RWPE2 (cell line): ENCODE results near the gene HYKK.
A peak's percentile ranks its signal among the peaks of the same experiment; 100 is the strongest.
"Not testable (repeated sequence)": the region's sequence is repeated elsewhere in the genome, so short reads cannot be mapped to it uniquely, and the experiment has no call there.

Source experiments
- ATAC-seq: fragments of 200-7000 bp; cut with Tn5 transposase; 3 replicates; pipeline ENCODE4 v1.9.1; 2021; ENCODE audit warnings: low read depth
- DNase-seq: peaks from one replicate; pipeline ENCODE4 v3.0.0-alpha.2; 2020; ENCODE audit warnings: low spot score
- H3K27ac ChIP-seq: fragments of 450-650 bp; 2 replicates; pipeline ENCODE4 v1.5.1; 2017; ENCODE audit warnings: mild to moderate bottlenecking; ENCODE audit not compliant: poor library complexity, severe bottlenecking
- H3K27me3 ChIP-seq: fragments of 250-450 bp; sonication (Bioruptor Pico); 2 replicates; pipeline ENCODE4 v1.5.1; 2021; ENCODE audit warnings: mild to moderate bottlenecking, moderate library complexity; ENCODE audit not compliant: insufficient read depth, poor library complexity, severe bottlenecking
- H3K36me3 ChIP-seq: fragments of 250-450 bp; sonication (Bioruptor Pico); 2 replicates; pipeline ENCODE4 v1.5.1; 2020; ENCODE audit warnings: low read depth, mild to moderate bottlenecking, moderate library complexity
- H3K4me1 ChIP-seq: fragments of 250-450 bp; sonication (Bioruptor Pico); 2 replicates; pipeline ENCODE4 v1.5.1; 2021; ENCODE audit warnings: mild to moderate bottlenecking, moderate library complexity; ENCODE audit not compliant: insufficient read depth, poor library complexity, severe bottlenecking
- H3K4me3 ChIP-seq: fragments of 250-450 bp; sonication (Bioruptor Pico); 2 replicates; pipeline ENCODE4 v1.5.1; 2021; ENCODE audit warnings: mild to moderate bottlenecking, moderate library complexity; ENCODE audit not compliant: severe bottlenecking
- H3K9me3 ChIP-seq: fragments of 250-450 bp; sonication (Bioruptor Pico); 2 replicates; pipeline ENCODE4 v1.5.1; 2021; ENCODE audit warnings: mild to moderate bottlenecking, moderate library complexity; ENCODE audit not compliant: severe bottlenecking
- CTCF ChIP-seq: fragments of 450-650 bp; IDR thresholded peaks from one replicate; pipeline ENCODE4 v1.5.1; 2017; ENCODE audit warnings: mild to moderate bottlenecking, moderate library complexity; ENCODE audit not compliant: poor library complexity, severe bottlenecking

Gene HYKK

GRCh38 chr15:78550194-78550593, 42.8 kb downstream of the HYKK start:
- no peak overlapping the region for H3K27ac ChIP-seq
- H3K27me3 ChIP-seq: no peaks in the 10 kb centered on the region
- H3K4me3 ChIP-seq: no peak overlapping the region
- no peak for DNase-seq
- H3K9me3 ChIP-seq: no peaks in the 10 kb centered on the region
- no peaks in the 10 kb centered on the region for H3K4me1 ChIP-seq
- no peak for TF ChIP-seq CTCF
- ATAC-seq: no peak
- peaks cover 53% of the 10 kb centered on the region for H3K36me3 ChIP-seq

GRCh38 chr15:78550815-78551214, 43.4 kb downstream of the HYKK start:
- Histone ChIP-seq H3K27ac (no peak overlapping the region), H3K9me3 (no peaks in the 10 kb centered on the region), H3K4me3 (no peak overlapping the region), H3K36me3 (peaks cover 47% of the 10 kb centered on the region), H3K27me3 (no peaks in the 10 kb centered on the region), H3K4me1 (no peaks in the 10 kb centered on the region)
- no peak for TF ChIP-seq CTCF
- DNase-seq (no peak), ATAC-seq (no peak)

GRCh38 chr15:78551902-78552301, 44.5 kb downstream of the HYKK start:
- H3K27me3 ChIP-seq: no peaks in the 10 kb centered on the region
- H3K36me3 ChIP-seq: peaks cover 36% of the 10 kb centered on the region
- TF ChIP-seq CTCF: no peak
- no peak overlapping the region for H3K4me3 ChIP-seq
- ATAC-seq (no peak), DNase-seq (no peak)
- H3K27ac ChIP-seq: no peak overlapping the region
- H3K9me3 ChIP-seq: no peaks in the 10 kb centered on the region
- H3K4me1 ChIP-seq: no peaks in the 10 kb centered on the region

GRCh38 chr15:78552597-78552996, 45.2 kb downstream of the HYKK start:
- ATAC-seq (0 out of 3 replicates have a peak, but pooled peaks have one; percentile 15), DNase-seq (no peak)
- Histone ChIP-seq H3K4me1 (no peaks in the 10 kb centered on the region), H3K36me3 (peaks cover 29% of the 10 kb centered on the region), H3K4me3 (no peak overlapping the region), H3K27ac (no peak overlapping the region), H3K27me3 (no peaks in the 10 kb centered on the region), H3K9me3 (no peaks in the 10 kb centered on the region)
- no peak for TF ChIP-seq CTCF

- not testable (repeated sequence) for H3K4me3 ChIP-seq, H3K36me3 ChIP-seq, DNase-seq, H3K9me3 ChIP-seq, H3K27me3 ChIP-seq, H3K4me1 ChIP-seq, ATAC-seq, H3K27ac ChIP-seq
Observed at GRCh38 chr15:78560201-78560600, 52.8 kb downstream of the HYKK start.
